HUES64 (cell line): ENCODE data around the gene HOXA9.
A peak's percentile ranks its signal among the peaks of the same experiment; 100 is the strongest.

Source experiments
- H3K27ac ChIP-seq: 2 replicates; pipeline ENCODE4 v1.7.0; 2013; ENCODE audit warnings: low read depth, low read length, inconsistent platforms
- H3K27me3 ChIP-seq: 2 replicates; pipeline ENCODE4 v1.6.1; 2013; ENCODE audit warnings: mild to moderate bottlenecking, low read length; ENCODE audit not compliant: insufficient read depth
- H3K36me3 ChIP-seq: 2 replicates; pipeline ENCODE4 v1.6.1; 2013; ENCODE audit warnings: mild to moderate bottlenecking, low read length; ENCODE audit not compliant: insufficient read depth
- H3K4me1 ChIP-seq: 2 replicates; pipeline ENCODE4 v1.6.1; 2013; ENCODE audit warnings: mild to moderate bottlenecking, low read length, moderate library complexity; ENCODE audit not compliant: insufficient read depth
- H3K4me3 ChIP-seq: 2 replicates; pipeline ENCODE4 v1.5.1; 2013; ENCODE audit warnings: mild to moderate bottlenecking, low read length, moderate library complexity
- H3K9ac ChIP-seq: 2 replicates; pipeline ENCODE4 v1.6.1; 2013; ENCODE audit warnings: mild to moderate bottlenecking, low read depth, low read length
- H3K9me3 ChIP-seq: 2 replicates; pipeline ENCODE4 v1.6.1; 2013; ENCODE audit warnings: low read depth, low read length; ENCODE audit not compliant: insufficient read depth
- WGBS: fragments of 150-250, 120-280 bp; methylation state at CpG from one replicate; pipeline ENCODE4 v1.1.7; 2013; ENCODE audit warnings: missing lambda C conversion rate; 5-methylcytosine and 5-hydroxymethylcytosine counted together

The HOXA9 gene

GRCh38 chr7:27139334-27140125 is 25.8 kb downstream of the HOXA9 start:
- peaks cover 100% of the 10 kb centered on the region for H3K27me3 ChIP-seq

DNA sequence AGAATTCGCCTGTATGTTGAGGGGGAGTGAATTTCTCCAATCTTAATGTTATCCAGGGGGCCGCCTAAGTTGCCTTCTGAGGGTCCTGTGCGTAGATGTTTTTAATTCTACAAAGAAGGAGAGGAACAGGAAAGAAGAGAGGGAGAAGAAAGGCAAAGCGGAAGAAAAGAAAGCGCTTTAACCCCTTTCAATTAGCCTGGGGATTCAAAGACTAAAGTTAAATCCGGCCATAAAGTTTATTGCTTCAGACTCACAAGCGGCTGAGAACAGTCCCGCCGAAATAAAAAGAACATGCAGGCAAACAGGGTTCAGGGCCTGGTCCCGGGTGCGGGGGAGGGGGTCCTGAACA is 26.4 kb downstream of the HOXA9 start:
- Histone ChIP-seq H3K4me1 (peaks cover 3% of the 10 kb centered on the region; the same call in 1 of the 2 replicates), H3K4me3 (no peak overlapping the region), H3K9ac (no peak overlapping the region), H3K36me3 (no peaks in the 10 kb centered on the region), H3K27ac (no peak overlapping the region), H3K27me3 (peaks cover 100% of the 10 kb centered on the region), H3K9me3 (no peaks in the 10 kb centered on the region)
- WGBS: 6% methylated on average over 11 of the region's 11 CpGs

More at GRCh38 chr7:27139334-27140125, 25.8 kb downstream of the HOXA9 start:
- Histone ChIP-seq H3K4me1 (peaks cover 3% of the 10 kb centered on the region; the same call in 1 of the 2 replicates), H3K9ac (no peak overlapping the region), H3K36me3 (no peaks in the 10 kb centered on the region), H3K4me3 (no peak overlapping the region), H3K27ac (no peak overlapping the region), H3K9me3 (no peaks in the 10 kb centered on the region)
- 1% methylated on average over 53 of the region's 53 CpGs for WGBS

GRCh38 chr7:27138472-27138871 is 26.9 kb downstream of the HOXA9 start:
- peaks cover 3% of the 10 kb centered on the region; the same call in 1 of the 2 replicates for H3K4me1 ChIP-seq
- no peaks in the 10 kb centered on the region for H3K9me3 ChIP-seq
- peaks cover 100% of the 10 kb centered on the region for H3K27me3 ChIP-seq
- H3K4me3 ChIP-seq: no peak overlapping the region
- no peak overlapping the region for H3K9ac ChIP-seq
- H3K27ac ChIP-seq: no peak overlapping the region
- no peaks in the 10 kb centered on the region for H3K36me3 ChIP-seq
- WGBS: 27% methylated on average over 1 of the region's 1 CpG

- Histone ChIP-seq H3K9ac (no peak overlapping the region), H3K9me3 (no peaks in the 10 kb centered on the region), H3K4me3 (no peak overlapping the region), H3K4me1 (no peaks in the 10 kb centered on the region), H3K27ac (no peak overlapping the region), H3K27me3 (peaks cover 100% of the 10 kb centered on the region), H3K36me3 (no peaks in the 10 kb centered on the region)
- 61% methylated on average over 2 of the region's 2 CpGs for WGBS
Observed at GRCh38 chr7:27137640-27138315, 27.6 kb downstream of the HOXA9 start.

DNA sequence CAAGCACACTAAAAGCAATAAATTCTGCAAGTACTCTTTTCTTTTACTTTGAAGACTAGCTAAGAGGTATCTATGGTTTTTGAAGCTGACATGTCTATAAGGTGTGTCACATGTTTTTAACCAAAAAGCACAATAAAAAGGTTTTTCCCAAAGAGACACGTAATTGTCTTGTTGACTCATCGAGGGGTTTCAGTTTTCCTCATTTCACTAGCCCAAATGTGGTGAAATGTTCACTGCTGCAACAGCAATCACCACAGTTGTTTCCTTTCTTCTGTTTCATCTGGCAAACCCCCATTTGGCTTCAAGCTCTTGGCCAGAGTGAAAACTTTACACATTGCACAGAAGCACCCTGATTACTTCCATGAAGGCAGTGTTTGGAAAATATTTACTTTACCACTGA is 30.9 kb downstream of the HOXA9 start:
- 25% methylated on average over 2 of the region's 2 CpGs for WGBS
- no peak overlapping the region for H3K4me3 ChIP-seq
- H3K9ac ChIP-seq: no peak overlapping the region
- no peaks in the 10 kb centered on the region for H3K9me3 ChIP-seq
- peaks cover 100% of the 10 kb centered on the region for H3K27me3 ChIP-seq
- no peak overlapping the region for H3K27ac ChIP-seq
- H3K36me3 ChIP-seq: no peaks in the 10 kb centered on the region
- no peaks in the 10 kb centered on the region for H3K4me1 ChIP-seq

DNA sequence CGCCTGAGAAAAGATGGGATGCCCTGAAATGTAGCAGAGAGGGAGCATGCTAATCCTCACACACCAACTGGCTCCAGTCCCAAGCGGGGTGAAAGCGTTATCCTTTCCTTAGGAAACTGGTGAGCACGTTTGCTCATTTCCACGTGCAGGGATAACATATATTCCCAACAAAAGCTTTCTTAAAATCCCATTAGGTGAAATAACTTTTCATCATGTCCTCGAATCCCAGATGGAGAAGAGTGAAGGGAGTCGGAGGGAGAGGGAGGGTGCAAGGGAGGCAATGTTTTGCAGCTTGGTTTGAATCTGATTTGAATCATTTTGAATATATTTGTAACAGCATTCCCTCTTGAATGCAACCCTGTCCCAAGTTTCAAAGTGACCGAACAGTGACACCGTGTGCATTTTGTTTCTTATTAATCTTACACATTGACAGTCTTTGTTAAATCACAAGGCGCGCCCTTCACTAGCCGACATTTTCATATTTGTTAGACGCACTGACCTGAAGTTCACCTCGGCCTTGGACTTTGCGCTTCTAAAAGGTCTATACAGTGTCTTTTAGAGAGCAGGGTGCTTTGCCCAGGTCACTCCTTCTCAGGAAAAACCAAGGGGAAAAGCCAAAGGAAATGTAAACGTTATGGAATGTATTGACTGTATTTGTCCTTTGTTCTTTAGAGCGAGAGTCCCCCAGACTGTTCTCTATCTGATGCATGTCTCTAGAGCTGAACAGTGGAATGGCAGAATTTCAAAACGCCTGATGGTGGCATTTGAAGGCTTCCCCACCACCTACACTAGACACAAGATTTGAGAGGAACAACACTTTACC is 31.7 kb downstream of the HOXA9 start:
- Histone ChIP-seq H3K27me3 (peaks cover 100% of the 10 kb centered on the region), H3K36me3 (no peaks in the 10 kb centered on the region), H3K4me3 (no peak overlapping the region), H3K9me3 (no peaks in the 10 kb centered on the region), H3K9ac (no peak overlapping the region), H3K27ac (no peak overlapping the region), H3K4me1 (no peaks in the 10 kb centered on the region)
- 13% methylated on average over 18 of the region's 18 CpGs for WGBS

DNA sequence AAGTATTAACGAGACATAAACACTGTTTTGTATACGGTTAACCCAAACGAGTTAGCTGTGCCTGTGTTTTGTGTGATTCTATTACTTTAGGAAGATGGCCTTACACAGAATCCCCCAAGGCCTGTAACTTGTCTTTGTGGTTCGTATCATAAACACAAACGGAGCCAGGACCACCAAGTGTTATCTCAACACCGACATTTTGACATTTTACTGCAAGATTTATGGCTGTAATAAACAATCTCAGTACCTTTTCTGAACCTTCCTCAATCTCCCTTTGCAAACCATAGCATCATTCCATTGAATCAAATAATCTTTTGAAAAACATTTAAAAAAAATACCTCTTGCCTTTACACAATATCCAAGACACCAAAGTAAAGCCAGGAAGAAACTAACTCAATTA is 32.4 kb downstream of the HOXA9 start:
- Histone ChIP-seq H3K9me3 (no peaks in the 10 kb centered on the region), H3K27ac (no peak overlapping the region), H3K4me1 (no peaks in the 10 kb centered on the region), H3K27me3 (peaks cover 100% of the 10 kb centered on the region), H3K4me3 (no peak overlapping the region), H3K9ac (no peak overlapping the region), H3K36me3 (no peaks in the 10 kb centered on the region)
- 22% methylated on average over 6 of the region's 6 CpGs for WGBS

DNA sequence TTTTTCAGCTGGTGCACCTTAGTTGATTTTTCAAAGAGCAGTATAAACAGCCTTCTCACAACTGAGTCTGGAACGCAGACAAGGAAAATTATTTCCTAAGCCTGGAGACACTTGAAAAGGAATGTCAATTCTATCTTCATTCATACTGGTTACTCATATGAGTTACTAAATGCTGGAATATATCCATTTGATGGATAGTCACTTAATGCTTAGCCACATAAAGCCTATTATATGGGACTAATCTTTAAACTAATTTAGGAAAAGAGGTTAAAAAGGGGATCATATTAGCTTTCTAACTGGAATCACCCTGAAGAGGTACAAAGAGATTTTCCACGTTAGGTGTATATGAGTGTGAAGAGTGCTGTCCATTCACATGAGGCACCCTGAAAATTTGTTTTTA is 33.1 kb downstream of the HOXA9 start:
- Histone ChIP-seq H3K27me3 (peaks cover 100% of the 10 kb centered on the region), H3K9ac (no peak overlapping the region), H3K4me3 (no peak overlapping the region), H3K36me3 (no peaks in the 10 kb centered on the region), H3K9me3 (no peaks in the 10 kb centered on the region), H3K4me1 (no peaks in the 10 kb centered on the region), H3K27ac (no peak overlapping the region)
- WGBS: 14% methylated on average over 2 of the region's 2 CpGs

DNA sequence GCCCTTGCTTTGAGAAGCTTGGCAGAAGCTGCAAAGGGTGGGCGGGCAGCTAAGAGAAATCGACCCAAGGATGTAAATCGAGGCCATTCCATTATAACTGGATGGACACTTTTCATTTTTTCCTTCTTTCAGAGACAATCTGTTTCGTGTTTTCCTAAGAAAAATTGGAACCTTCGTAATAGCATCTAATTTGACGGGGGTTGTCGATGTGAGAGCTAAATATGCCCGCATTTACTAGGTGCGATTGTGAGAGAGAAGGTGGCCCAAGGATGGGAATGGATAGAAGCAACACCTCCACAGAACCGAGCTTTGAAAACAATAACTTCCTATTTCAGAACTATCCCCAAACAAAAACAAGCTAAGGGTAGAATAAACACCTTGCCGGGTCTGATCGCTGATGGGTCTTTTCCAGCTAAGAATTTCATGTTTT is 33.9 kb downstream of the HOXA9 start:
- Histone ChIP-seq H3K4me3 (peak overlapping the region; percentile 51), H3K27ac (no peak overlapping the region), H3K4me1 (no peaks in the 10 kb centered on the region), H3K27me3 (peaks cover 100% of the 10 kb centered on the region), H3K36me3 (no peaks in the 10 kb centered on the region), H3K9ac (no peak overlapping the region), H3K9me3 (no peaks in the 10 kb centered on the region)
- 7% methylated on average over 12 of the region's 12 CpGs for WGBS

DNA sequence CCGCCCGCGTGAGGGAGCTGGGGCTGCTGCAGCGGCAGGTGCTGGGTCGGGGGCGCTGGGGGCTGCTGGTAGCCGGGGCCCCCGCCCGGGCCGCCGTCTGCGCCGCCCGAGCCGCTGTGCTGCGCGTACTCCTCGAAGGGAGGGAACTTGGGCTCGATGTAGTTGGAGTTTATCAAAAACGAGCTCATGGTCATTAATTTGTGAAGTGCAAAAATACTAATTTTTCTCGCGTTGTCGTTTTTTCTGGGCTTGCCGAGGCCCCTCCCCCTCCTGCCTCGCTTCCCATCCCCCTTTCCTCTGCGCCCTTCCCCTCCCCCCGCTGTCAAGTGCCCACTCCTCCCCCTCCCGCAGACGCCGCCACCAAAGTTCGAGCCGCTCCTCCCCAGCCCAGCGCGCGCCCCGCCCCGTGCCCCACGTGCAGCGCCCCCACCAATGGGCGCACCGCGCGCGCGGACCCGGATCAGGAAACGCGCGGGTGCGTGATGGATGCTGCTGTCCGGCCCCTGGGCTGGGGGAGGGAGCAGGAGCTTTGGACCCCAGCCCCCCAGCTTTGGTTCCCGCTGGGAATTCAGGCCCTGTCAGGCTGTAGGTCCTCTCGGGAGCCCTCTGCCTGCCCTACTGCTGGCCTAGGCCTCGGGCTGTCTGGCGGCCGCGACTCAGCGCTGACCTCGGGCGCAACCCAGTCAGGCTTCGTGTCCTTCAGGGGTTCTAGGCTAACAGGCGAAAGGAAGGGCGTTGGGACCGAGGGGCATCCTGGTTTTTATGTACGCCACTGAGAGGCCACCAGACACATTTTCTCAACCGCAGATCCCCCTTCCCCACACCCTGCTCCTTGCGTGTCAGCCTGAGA is 34.6 kb downstream of the HOXA9 start, which contains the start of gene HOXA4:
TSS of gene HOXA4 (minus strand) at position 218 of the 850 bp plus-strand sequence. CDS start at position 194, 24 bp downstream.
- Histone ChIP-seq H3K9ac (no peak within 1 kb of the TSS), H3K9me3 (no peaks in the 10 kb centered on the region), H3K36me3 (no peaks in the 10 kb centered on the region), H3K4me3 (peak within 1 kb of the TSS; percentile 51), H3K27me3 (peaks cover 100% of the 10 kb centered on the region), H3K27ac (no peak within 1 kb of the TSS), H3K4me1 (no peaks in the 10 kb centered on the region)
- WGBS: under 1% methylated on average over 67 of the region's 67 CpGs
